ENCODE data around the gene TUBB4B. TPM values are rescaled to one million over a fixed set of nuclear protein-coding genes. Genes with fewer than 3 reads are reported as not detected.

TUBB4B gene
- total RNA-seq, 1 donor from 2014 or later = 329 TPM

GRCh38 chr9:137221506-137222111 lies 19.5 kb upstream of the TUBB4B start:
- Mint-ChIP-seq H3K36me3 (ENCODE audit: low read depth) (no peaks in the 10 kb centered on the region), H3K27me3 (ENCODE audit: low read depth) (peaks cover 2% of the 10 kb centered on the region), H3K4me3 (no peak overlapping the region), H3K9me3 (no peaks in the 10 kb centered on the region), H3K4me1 (no peaks in the 10 kb centered on the region), H3K27ac (ENCODE audit: unreplicated experiment) (no peak overlapping the region)
- TF ChIP-seq, protein P1, sequence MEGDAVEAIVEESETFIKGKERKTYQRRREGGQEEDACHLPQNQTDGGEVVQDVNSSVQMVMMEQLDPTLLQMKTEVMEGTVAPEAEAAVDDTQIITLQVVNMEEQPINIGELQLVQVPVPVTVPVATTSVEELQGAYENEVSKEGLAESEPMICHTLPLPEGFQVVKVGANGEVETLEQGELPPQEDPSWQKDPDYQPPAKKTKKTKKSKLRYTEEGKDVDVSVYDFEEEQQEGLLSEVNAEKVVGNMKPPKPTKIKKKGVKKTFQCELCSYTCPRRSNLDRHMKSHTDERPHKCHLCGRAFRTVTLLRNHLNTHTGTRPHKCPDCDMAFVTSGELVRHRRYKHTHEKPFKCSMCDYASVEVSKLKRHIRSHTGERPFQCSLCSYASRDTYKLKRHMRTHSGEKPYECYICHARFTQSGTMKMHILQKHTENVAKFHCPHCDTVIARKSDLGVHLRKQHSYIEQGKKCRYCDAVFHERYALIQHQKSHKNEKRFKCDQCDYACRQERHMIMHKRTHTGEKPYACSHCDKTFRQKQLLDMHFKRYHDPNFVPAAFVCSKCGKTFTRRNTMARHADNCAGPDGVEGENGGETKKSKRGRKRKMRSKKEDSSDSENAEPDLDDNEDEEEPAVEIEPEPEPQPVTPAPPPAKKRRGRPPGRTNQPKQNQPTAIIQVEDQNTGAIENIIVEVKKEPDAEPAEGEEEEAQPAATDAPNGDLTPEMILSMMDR (conservative IDR thresholded peaks at IDR 0.05) = no peak
- DNase-seq (ENCODE audit: low read depth, low spot score) = no peak

DNA sequence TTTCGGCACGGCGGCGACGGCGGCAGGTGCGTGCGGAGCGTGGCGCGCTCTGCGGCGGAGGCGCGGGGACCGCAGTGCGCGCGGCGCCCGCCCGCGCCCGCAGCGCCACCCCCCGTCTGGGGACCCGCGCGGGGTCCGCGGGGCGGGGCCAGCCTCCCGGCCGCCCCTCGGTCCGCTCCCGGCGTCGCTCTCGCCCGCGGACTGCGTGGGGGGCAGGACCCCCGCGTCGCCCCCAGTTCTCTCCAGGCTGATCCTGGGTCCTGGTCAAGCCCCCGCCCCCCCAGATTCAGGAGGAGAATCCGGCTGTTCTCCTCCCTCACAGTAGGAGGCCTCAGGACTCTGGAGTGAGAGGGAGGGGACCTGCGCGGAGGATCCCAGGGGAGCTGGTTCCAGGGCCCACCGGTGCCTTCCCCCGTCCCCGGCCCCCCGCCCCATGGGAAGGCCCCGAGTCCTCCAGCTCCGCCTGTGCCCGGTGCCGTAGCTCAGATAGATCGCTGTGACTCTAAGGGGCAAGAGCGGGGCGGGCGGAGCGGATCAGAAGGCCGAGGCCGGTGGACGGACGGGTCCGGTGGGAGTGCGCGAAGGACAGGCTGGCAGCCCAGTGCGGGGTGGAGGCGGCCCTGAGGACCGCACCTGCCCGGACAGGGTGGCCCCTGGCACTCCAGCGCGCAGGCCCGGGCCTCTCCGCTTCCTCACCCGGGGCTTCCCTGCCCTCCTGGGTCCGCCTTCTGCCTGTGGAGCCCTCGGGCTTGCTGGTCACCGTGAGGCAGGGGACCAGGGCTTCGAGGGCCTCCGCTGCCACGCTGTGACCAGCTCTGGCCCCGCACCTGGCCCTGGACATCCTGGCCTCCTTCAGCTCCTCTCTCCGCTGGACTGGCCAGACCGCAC lies 18.7 kb upstream of the TUBB4B start, which contains the start of gene RNF208:
Gene RNF208 (minus strand): TSS at position 51 of the 888 bp plus-strand sequence. CDS start 1,028 bp downstream, outside the sequence.
- no peaks in the 10 kb centered on the region for H3K36me3 Mint-ChIP-seq (ENCODE audit: low read depth)
- H3K4me3 Mint-ChIP-seq = peak within 1 kb of the TSS; percentile 85
- peaks cover 3% of the 10 kb centered on the region for H3K27me3 Mint-ChIP-seq (ENCODE audit: low read depth)
- H3K27ac Mint-ChIP-seq (ENCODE audit: unreplicated experiment) = peak within 1 kb of the TSS; percentile 81
- no peak for DNase-seq (ENCODE audit: low read depth, low spot score)
- peaks cover under 1% of the 10 kb centered on the region for H3K4me1 Mint-ChIP-seq
- TF ChIP-seq, protein P1 (conservative IDR thresholded peaks at IDR 0.05) = no peak
- H3K9me3 Mint-ChIP-seq = no peaks in the 10 kb centered on the region

- H3K9me3 Mint-ChIP-seq = no peaks in the 10 kb centered on the region
- H3K27ac Mint-ChIP-seq (ENCODE audit: unreplicated experiment) = peak overlapping the region; percentile 81
- H3K4me1 Mint-ChIP-seq = peaks cover 4% of the 10 kb centered on the region
- H3K4me3 Mint-ChIP-seq = peak overlapping the region; percentile 85
- H3K27me3 Mint-ChIP-seq (ENCODE audit: low read depth) = peaks cover 6% of the 10 kb centered on the region
- TF ChIP-seq, protein P1 (conservative IDR thresholded peaks at IDR 0.05) = no peak
- no peaks in the 10 kb centered on the region for H3K36me3 Mint-ChIP-seq (ENCODE audit: low read depth)
- peak; percentile 92 for DNase-seq (ENCODE audit: low read depth, low spot score)
These were observed 17.8 kb upstream of the TUBB4B start for GRCh38 chr9:137223078-137223970.

- Mint-ChIP-seq H3K27me3 (ENCODE audit: low read depth) (peaks cover 6% of the 10 kb centered on the region), H3K9me3 (no peaks in the 10 kb centered on the region), H3K36me3 (ENCODE audit: low read depth) (no peaks in the 10 kb centered on the region), H3K4me1 (peaks cover 4% of the 10 kb centered on the region), H3K4me3 (peak within 1 kb of the TSS; percentile 85), H3K27ac (ENCODE audit: unreplicated experiment) (no peak within 1 kb of the TSS)
- TF ChIP-seq, protein P1 (conservative IDR thresholded peaks at IDR 0.05) = no peak
- no peak for DNase-seq (ENCODE audit: low read depth, low spot score)
These were observed 16.0 kb upstream of the TUBB4B start, which contains the start of gene CYSRT1 for GRCh38 chr9:137224830-137225694. Gene CYSRT1 (plus strand): TSS chr9:137225174. CDS start chr9:137225622, 448 bp downstream.
